Hepatocyte (in vitro differentiated cells): ENCODE data around the gene GREM2.

Experiments used
- EZH2 ChIP-seq: fragments of 200-600 bp; sonication (generic); IDR thresholded peaks from 2 replicates; pipeline ENCODE4 v1.6.1; 2016; ENCODE audit warnings: antibody characterized with exemption, mild to moderate bottlenecking, borderline replicate concordance
- TF ChIP-seq, protein P1 (sequence below): fragments of 200-600 bp; sonication (generic); IDR thresholded peaks from 2 replicates; pipeline ENCODE4 v1.5.1; 2016; ENCODE audit warnings: antibody characterized with exemption, mild to moderate bottlenecking; ENCODE audit not compliant: poor library complexity

DNA sequence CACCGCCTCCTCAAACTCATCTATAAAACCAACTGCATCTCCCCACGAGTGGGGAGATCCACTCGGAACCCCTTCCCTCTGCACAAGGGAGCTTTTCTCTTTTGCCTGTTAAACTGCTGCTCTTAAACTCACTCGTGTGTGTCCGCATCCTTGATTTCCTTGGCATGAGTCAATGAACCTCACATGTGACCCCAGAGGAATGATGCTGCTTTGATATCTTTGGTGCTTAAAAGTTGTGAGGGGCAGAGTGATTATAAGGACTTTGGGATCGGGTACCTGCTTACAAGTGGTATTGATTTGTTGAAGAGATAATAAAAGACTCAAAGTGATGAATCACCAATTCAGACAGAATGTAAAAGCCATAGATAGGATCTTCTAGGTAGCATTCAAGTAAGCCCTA lies 125.3 kb downstream of the GREM2 start:
- TF ChIP-seq, protein P1, sequence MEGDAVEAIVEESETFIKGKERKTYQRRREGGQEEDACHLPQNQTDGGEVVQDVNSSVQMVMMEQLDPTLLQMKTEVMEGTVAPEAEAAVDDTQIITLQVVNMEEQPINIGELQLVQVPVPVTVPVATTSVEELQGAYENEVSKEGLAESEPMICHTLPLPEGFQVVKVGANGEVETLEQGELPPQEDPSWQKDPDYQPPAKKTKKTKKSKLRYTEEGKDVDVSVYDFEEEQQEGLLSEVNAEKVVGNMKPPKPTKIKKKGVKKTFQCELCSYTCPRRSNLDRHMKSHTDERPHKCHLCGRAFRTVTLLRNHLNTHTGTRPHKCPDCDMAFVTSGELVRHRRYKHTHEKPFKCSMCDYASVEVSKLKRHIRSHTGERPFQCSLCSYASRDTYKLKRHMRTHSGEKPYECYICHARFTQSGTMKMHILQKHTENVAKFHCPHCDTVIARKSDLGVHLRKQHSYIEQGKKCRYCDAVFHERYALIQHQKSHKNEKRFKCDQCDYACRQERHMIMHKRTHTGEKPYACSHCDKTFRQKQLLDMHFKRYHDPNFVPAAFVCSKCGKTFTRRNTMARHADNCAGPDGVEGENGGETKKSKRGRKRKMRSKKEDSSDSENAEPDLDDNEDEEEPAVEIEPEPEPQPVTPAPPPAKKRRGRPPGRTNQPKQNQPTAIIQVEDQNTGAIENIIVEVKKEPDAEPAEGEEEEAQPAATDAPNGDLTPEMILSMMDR: no peak
- TF ChIP-seq EZH2: no peak
